ENCODE measurements around the gene PNLIP.

GRCh38 chr10:116611153-116611545 lies 65.4 kb downstream of the PNLIP start:
- TF ChIP-seq CTCF (IDR thresholded peaks at IDR 0.05) (no peak), POLR2A (IDR thresholded peaks at IDR 0.05) (no peak)

All from esophagus squamous epithelium (tissue), 4 donors.